GM10847 (cell line): ENCODE results near the gene SUCLG2.

Experiments
- POLR2A ChIP-seq: IDR thresholded peaks from 2 replicates; pipeline ENCODE4 v1.6.1; 2011; ENCODE audit not compliant: insufficient read length; ENCODE audit errors: extremely low read depth

SUCLG2 gene

DNA sequence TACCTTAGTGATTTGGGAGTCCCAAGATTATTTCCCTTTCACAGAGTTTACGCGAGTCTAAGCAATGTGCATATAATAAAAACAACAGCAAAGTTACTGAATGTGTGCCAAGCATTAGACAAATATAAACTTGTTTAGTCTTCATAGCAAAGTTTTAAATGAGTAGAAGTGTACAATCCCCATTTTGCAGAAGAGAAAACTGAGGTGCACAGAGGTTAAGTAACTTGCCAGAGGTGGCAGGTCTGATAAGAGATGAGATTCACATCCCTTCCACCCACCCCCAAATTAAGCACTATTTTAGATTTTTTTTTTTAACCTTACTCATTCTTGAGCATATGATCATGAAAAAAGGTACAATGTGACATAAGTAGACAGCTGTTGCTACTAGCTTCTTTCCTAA lies 2.2 kb upstream of the SUCLG2 start:
- TF ChIP-seq POLR2A = no peak

DNA sequence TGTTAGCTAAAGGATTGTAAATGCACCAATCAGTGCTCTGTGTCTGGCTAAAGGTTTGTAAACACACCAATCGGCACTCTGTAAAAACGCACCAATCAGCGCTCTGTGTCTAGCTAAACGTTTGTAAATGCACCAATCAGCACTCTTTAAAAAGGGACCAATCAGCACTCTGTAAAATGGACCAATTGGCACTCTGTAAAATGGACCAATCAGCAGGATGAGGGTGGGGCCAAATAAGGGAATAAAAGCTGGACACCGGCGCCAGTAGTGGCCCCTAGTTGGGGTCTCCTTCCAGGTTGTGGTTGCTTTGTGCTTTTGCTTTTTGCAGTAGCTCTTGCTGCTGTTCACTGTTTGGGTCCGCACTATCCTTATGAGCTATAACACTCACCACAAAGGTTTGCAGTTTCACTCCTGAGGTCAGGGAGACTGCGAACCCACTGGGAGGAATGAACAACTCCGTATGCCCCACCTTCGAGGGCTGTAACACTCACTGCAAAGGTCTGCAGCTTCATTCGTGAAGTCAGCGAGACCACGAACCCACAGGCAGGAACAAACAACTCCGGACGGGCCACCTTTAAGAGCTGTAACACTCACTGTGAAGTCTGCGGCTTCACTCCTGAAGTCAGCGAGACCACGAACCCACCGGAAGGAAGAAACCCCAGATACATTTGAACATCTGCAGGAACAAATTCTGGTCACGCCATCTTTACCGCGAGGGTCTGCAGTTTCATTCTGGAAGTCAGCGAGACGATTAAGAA lies 1.1 kb upstream of the SUCLG2 start:
- TF ChIP-seq POLR2A = no peak

DNA sequence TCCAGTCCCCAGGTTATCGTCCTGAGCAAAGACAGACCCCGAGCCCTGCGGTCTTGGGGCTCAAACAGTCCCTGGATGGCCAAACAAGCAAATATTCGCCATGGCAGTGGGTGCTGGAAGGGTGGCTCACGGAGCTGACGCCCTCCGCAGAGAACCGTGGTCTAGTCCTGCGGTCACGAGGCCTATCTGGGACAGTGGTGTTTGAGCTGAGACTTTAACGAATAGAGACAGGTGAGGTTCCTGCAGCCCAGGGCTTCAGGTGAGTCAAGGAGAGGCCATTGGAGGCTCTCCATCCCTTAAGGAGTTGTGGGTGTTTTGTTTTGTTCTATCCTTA lies 399 bp upstream of the SUCLG2 start:
- no peak for TF ChIP-seq POLR2A

DNA sequence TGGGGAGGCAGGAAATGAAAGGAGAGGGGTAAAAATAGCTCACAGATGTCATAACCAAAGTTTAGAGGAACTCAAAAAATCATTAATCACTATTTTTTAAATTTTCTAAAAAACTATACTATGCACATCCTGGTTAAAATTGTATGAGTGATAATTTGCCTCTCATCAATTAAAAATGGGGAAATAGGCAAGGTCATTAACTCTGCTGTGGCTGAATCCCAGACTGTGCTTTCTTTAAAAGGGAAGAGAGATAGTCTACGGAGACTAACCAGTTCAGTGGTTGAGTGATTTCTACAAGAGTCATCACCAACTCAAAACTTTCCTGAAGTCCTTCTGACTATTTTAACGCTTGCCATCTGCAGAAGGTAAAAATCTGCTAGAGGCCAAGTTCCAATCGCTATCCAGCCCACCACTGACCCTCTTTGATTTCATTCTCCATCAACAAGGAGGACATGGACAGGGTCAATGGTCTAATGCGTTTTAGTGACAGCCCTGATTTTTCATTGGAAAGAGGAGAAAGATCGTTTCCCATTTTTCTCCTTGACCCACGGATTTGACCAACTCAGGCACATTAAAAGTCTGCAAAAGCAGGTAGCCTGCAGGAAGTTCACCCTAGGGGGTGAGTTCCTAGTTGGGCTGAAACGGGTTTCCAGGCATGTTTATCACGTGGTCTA lies 850 bp downstream of the SUCLG2 start:
- no peak for TF ChIP-seq POLR2A

DNA sequence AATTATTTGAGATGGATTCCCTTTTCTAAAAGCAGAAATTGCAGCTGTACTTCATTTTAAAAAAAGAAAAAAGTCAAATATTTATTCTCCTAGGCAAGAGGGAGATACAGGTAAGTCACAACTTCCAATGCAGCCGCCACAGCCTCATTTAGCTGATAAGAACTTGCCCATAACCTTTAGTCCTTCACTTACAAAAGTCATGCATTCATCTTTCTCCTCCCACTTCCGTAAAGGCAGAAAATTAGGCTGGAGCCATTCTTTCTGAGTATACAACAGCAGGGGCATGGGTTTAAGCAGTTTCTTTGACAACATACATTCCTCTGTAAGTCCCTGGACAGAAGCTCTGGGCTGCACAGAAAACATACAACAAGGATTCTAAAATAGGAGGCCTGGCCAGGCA lies 4.3 kb downstream of the SUCLG2 start:
- no peak for TF ChIP-seq POLR2A

DNA sequence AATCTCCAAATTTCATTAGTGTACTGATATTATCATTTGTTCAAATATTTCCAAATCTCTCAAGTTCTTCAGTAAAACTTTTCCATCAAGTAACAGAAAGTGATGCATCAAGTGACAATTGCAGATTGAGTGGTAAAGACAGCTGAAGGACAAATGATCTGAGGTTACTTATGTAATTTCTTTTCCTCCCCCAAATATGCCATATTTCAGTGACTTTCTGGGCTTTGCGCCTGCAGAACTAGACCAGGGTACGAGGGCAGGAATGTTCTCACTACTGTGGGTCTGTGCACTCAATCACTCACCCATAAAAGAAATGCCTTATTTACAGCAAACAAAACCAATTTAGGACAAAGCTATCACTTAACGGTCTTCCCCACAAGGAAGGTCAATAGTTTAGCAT lies 4.7 kb downstream of the SUCLG2 start:
- no peak for TF ChIP-seq POLR2A

DNA sequence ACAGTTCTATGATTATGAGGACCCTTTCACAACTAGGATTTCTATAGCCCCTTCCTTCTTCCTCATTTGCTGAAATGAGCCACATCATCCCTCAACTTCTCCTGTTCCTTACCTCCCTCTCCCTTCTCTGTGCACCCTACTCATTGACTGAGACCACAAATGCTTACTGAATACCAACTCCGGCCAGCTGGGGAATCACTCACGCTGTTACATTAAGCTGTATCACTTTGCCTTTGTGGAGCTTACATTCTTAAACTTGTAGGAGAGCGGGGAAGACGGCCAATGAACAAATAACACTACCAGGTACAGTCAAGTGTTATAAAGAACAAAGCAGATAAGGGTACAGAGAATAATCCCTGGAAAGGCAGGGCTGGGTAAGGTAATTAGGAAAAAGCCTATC lies 5.7 kb downstream of the SUCLG2 start:
- no peak for TF ChIP-seq POLR2A

DNA sequence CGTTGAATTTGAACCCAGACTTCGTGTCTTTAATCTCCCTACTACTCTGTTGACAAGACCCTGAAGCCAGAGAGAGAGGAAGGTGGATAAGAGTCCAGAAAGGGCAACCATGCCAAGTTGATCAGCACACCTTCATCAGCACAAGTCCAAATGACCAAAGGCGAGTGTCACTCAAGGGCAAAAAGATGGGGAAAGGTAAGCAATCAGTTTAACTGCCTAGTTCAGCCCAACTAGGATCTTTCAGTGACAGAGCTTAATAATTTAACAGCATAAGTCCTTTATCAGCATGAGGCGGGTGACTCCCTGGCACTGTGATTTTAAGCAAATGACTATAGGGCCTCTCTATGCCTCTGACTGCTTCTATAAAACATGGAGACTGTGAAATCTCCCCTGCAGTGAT lies 6.2 kb downstream of the SUCLG2 start:
- no peak for TF ChIP-seq POLR2A

DNA sequence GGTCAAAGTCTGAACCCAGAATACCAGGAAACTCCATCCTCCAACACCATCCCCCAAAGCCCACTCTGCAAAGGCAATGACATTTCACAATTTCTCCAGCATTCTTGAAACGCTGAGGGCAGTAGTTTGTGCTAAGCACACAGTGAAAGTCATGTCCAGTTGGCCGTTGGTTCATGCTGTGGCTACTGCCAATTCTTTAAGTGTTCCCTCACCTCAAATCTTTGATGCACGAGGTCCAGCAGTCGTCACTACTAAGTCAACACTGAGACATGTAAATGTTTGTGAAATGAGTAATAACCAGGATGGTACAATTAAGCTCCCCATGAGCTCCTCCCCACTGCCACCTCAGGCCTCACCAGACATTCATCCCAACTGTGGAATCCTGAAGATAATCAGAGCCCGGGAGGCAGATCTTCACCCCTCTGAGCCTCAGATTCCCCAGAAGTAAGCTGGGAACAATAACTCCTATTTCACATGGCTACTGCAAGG lies 7.0 kb downstream of the SUCLG2 start:
- no peak for TF ChIP-seq POLR2A

DNA sequence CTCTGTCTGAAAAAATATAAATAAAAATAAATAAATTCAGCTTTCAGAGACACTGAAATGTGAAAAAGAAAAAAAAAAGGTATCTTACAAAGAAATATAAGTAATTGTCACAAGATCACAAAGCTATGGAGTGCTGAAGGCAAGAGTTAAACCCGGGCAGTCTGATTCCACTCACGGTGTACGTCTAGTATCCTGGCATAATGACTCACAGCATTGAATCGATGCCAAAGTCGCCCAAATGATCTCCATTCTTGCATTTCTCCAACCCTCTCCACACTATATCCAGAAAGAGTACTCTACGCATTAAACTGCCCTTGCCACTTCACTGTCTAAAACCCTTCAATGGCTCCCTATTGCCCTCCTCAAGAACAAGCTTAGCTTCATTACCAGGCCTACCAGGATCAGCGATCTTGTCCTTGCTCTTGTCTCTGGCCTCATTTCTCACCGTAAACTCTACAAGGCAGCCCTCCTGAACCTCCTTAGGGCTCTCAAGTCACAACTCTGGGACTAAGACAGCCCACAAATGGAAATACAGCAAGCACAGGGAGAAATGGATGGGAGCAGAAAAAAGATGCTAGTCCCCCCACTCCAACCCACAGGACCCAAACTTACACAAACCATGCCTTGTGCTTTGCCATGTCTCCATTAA lies 7.7 kb downstream of the SUCLG2 start:
- no peak for TF ChIP-seq POLR2A

DNA sequence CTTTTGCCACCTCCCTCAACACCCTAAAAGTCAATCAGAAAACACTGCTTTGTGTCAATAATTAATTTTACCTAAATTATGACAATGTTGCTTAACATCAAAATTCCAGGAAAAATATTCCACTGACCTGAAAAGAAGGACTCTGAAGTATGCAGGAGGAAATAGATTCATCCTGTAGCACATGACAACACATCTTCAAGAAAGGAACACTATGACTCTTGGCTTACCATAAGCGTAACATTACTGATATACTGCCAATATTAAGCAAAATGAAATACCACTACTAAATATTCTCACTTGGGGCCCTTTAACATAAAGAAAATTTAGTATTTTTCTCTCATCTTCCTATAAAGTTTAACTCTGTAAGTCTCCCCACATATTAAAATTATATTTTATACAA lies 9.6 kb downstream of the SUCLG2 start:
- no peak for TF ChIP-seq POLR2A

DNA sequence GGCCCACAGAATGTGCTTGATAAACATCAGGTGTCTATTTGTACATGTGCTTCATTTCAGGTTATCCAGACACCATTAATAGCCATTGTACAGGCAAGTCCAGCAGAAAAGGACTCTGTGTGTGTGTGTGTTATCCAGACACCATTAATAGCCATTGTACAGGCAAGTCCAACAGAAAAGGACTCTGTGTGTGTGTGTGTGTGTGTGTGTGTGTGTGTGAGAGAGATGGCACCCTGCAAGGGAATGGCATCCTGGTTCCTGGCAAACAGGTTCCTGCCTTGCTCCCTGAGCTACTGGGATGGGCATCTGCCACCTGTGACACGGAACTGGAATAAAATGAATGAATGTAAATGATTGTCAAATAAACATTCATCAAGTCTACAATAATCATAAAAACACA lies 11.7 kb downstream of the SUCLG2 start:
- TF ChIP-seq POLR2A = no peak

DNA sequence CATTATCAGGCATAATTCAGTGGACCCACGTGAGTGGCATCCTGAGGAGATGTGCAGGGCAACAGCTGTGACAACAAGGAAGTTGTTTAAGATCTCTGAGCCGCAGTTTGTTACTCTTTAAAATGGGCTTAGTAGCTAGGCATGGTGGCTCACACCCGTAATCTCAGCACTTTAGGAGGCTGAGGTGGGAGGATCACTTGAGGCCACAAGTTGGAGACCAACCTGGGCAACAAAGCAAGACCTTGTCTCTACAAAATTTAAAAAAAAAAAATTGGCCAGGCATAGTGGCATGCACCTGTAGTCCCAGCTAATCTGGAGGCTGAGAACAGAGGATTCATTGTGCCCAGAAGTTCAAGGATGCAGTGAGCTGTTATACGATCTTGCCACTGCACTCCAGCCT lies 12.2 kb downstream of the SUCLG2 start:
- no peak for TF ChIP-seq POLR2A

DNA sequence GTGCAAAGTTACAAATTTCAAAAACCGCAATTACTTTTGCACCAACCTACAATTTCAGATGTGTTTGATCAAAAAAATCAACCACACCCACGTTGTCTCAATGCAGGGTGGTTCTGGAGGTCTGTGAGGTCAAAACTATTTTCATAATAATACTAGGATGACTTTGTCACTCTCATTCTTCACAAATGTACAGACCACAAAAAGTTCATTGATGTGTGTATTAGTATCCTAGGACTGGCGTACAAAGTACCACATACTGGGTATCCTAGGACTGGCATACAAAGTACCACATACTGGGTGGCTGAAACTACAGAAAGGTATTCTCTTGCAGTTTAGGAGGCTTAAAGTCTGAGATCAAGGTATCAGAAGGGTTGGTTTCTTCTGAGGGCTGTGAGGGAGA lies 13.0 kb downstream of the SUCLG2 start:
- no peak for TF ChIP-seq POLR2A

DNA sequence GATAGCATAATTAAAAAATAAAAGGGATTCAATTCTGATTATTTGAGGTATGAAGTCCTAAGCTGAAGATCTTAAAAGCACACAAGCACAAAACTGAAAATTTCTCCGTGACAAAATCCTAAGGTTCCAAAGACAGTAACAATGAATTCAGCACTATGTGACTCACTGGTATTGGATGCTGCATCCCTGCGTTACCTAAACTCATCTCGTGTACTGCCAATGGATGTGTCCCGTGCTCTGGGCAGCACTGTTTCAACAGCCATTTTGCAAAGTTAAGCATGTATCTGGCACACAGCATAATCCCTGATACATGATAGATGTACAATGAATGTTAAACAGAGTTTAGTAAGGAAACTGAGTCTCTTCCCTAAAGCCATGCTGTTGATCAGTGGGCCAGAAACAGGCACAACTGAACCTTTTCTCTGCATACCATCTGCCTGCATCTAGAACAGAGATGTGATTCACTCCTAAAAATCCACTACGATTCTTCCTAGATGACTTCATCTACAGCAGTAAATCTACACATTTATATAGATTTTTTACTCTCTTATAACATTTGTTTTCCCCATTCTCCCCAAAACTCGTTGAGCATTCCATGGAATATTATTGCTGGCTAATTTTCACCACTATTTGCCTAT lies 14.3 kb downstream of the SUCLG2 start:
- no peak for TF ChIP-seq POLR2A
